Vagina (tissue), 2 donors: ENCODE measurements around the gene MEIOB.

Source experiments
- CTCF ChIP-seq, 3 experiments: fragments of 450-650 bp in 2 of 3; fragments of 200-600 bp in 1 of 3; sonication (generic) in 1 of 3; IDR thresholded peaks; one replicate each; pipeline ENCODE4 v1.5.1; 2017 to 2019; ENCODE audit warnings: antibody characterized with exemption in 3 of 3, mild to moderate bottlenecking in 2 of 3, moderate library complexity in 2 of 3
- POLR2A ChIP-seq, 2 donors: fragments of 450-650 bp; IDR thresholded peaks; one replicate each; pipeline ENCODE4 v1.6.1; 2017; ENCODE audit warnings: antibody characterized with exemption in 2 of 2, mild to moderate bottlenecking in 2 of 2, moderate library complexity in 2 of 2
- POLR2AphosphoS5 ChIP-seq, 2 donors: sonication (generic); formaldehyde crosslinking; IDR thresholded peaks; one replicate each; pipeline ENCODE4 v1.9.0; 2017; ENCODE audit warnings: antibody characterized with exemption in 2 of 2, mild to moderate bottlenecking in 2 of 2, low read depth in 1 of 2; ENCODE audit not compliant: insufficient read depth in 1 of 2

- no peak for TF ChIP-seq CTCF (IDR thresholded peaks at IDR 0.05)
- TF ChIP-seq POLR2A (IDR thresholded peaks at IDR 0.05): no peak
- TF ChIP-seq POLR2AphosphoS5 (IDR thresholded peaks at IDR 0.05; ENCODE audit: insufficient read depth in 1 of 2, low read depth in 1 of 2): no peak
Measured at GRCh38 chr16:1877089-1877488, 5.1 kb upstream of the MEIOB start.
